WERI-Rb-1 (cell line): ENCODE results near the gene SPATA13.
A peak's percentile ranks its signal among the peaks of the same experiment; 100 is the strongest.

Source experiments
- DNase-seq: peaks from one replicate; pipeline ENCODE4 v3.0.0-alpha.2; 2020
- H3K27ac ChIP-seq: fragments of 250-450 bp; sonication (Bioruptor Pico); 2 replicates; pipeline ENCODE4 v1.5.1; 2020; ENCODE audit warnings: mild to moderate bottlenecking, moderate library complexity
- H3K27me3 ChIP-seq: fragments of 250-450 bp; sonication (Bioruptor Pico); 2 replicates; pipeline ENCODE4 v1.5.1; 2021; ENCODE audit warnings: mild to moderate bottlenecking, low read depth, moderate library complexity; ENCODE audit not compliant: insufficient read depth, severe bottlenecking
- H3K36me3 ChIP-seq: fragments of 250-450 bp; sonication (Bioruptor Pico); 2 replicates; pipeline ENCODE4 v1.5.1; 2020; ENCODE audit warnings: mild to moderate bottlenecking, moderate library complexity
- H3K4me3 ChIP-seq: 2 replicates; pipeline ENCODE4 v1.5.1; 2011; ENCODE audit warnings: low read depth, mild to moderate bottlenecking, control low read depth, low read length
- H3K9me3 ChIP-seq: fragments of 250-450 bp; sonication (Bioruptor Pico); 2 replicates; pipeline ENCODE4 v1.5.1; 2021; ENCODE audit warnings: mild to moderate bottlenecking, moderate library complexity; ENCODE audit not compliant: severe bottlenecking
- CTCF ChIP-seq: IDR thresholded peaks from 2 replicates; pipeline ENCODE4 v1.5.1; 2011; ENCODE audit warnings: low read depth, mild to moderate bottlenecking, control low read depth, inconsistent platforms, low read length

The SPATA13 gene

GRCh38 chr13:24228852-24229458 lies 68.4 kb downstream of the SPATA13 start:
- Histone ChIP-seq H3K9me3 (no peaks in the 10 kb centered on the region), H3K4me3 (no peak overlapping the region)
- peak; percentile 70 for DNase-seq

GRCh38 chr13:24230428-24231072 lies 70.0 kb downstream of the SPATA13 start:
- Histone ChIP-seq H3K27me3 (no peaks in the 10 kb centered on the region), H3K9me3 (no peaks in the 10 kb centered on the region), H3K27ac (no peak overlapping the region), H3K36me3 (no peaks in the 10 kb centered on the region), H3K4me3 (no peak overlapping the region)
- DNase-seq: no peak
- TF ChIP-seq CTCF: no peak

More at GRCh38 chr13:24228852-24229458, 68.4 kb downstream of the SPATA13 start:
- Histone ChIP-seq H3K27me3 (no peaks in the 10 kb centered on the region), H3K27ac (no peak overlapping the region), H3K36me3 (no peaks in the 10 kb centered on the region)
- TF ChIP-seq CTCF: peak; percentile 93

GRCh38 chr13:24231377-24231776 lies 70.9 kb downstream of the SPATA13 start:
- Histone ChIP-seq H3K36me3 (no peaks in the 10 kb centered on the region), H3K27ac (no peak overlapping the region), H3K9me3 (no peaks in the 10 kb centered on the region), H3K4me3 (no peak overlapping the region), H3K27me3 (no peaks in the 10 kb centered on the region)
- no peak for DNase-seq
- no peak for TF ChIP-seq CTCF

GRCh38 chr13:24232037-24232436 lies 71.5 kb downstream of the SPATA13 start:
- no peak for TF ChIP-seq CTCF
- Histone ChIP-seq H3K4me3 (no peak overlapping the region), H3K9me3 (no peaks in the 10 kb centered on the region), H3K36me3 (no peaks in the 10 kb centered on the region), H3K27me3 (no peaks in the 10 kb centered on the region), H3K27ac (no peak overlapping the region)
- no peak for DNase-seq

- Histone ChIP-seq H3K27me3 (no peaks in the 10 kb centered on the region), H3K4me3 (no peak overlapping the region), H3K36me3 (no peaks in the 10 kb centered on the region), H3K9me3 (no peaks in the 10 kb centered on the region), H3K27ac (no peak overlapping the region)
- TF ChIP-seq CTCF: 0 out of 2 replicates have a peak, but pooled peaks have one; percentile 7
- no peak for DNase-seq
Measured at GRCh38 chr13:24232474-24232873, 72.0 kb downstream of the SPATA13 start.
